IPS-20b (cell line): ENCODE data around the gene CCNA1.

Experiments used
- H3K27ac ChIP-seq: one replicate; pipeline ENCODE4 v1.5.1; 2013; ENCODE audit warnings: low read length
- H3K27me3 ChIP-seq: 2 replicates; pipeline ENCODE4 v1.6.1; 2013; ENCODE audit warnings: mild to moderate bottlenecking, low read length, inconsistent platforms; ENCODE audit not compliant: insufficient read depth
- H3K36me3 ChIP-seq: 2 replicates; pipeline ENCODE4 v1.6.1; 2013; ENCODE audit warnings: low read depth, mild to moderate bottlenecking, inconsistent platforms, low read length, moderate library complexity; ENCODE audit not compliant: insufficient read depth
- H3K4me1 ChIP-seq: 2 replicates; pipeline ENCODE4 v1.6.1; 2013; ENCODE audit warnings: mild to moderate bottlenecking, control low read depth, inconsistent platforms, low read length, moderate library complexity; ENCODE audit not compliant: insufficient read depth
- H3K4me3 ChIP-seq: 2 replicates; pipeline ENCODE4 v1.5.1; 2013; ENCODE audit warnings: mild to moderate bottlenecking, low read length, inconsistent platforms
- H3K9ac ChIP-seq: 2 replicates; pipeline ENCODE4 v1.6.1; 2013; ENCODE audit warnings: low read depth, mild to moderate bottlenecking, inconsistent platforms, low read length, moderate library complexity
- H3K9me3 ChIP-seq: 2 replicates; pipeline ENCODE4 v1.6.1; 2013; ENCODE audit warnings: mild to moderate bottlenecking, low read depth, low read length, inconsistent platforms; ENCODE audit not compliant: insufficient read depth

CCNA1 gene

DNA sequence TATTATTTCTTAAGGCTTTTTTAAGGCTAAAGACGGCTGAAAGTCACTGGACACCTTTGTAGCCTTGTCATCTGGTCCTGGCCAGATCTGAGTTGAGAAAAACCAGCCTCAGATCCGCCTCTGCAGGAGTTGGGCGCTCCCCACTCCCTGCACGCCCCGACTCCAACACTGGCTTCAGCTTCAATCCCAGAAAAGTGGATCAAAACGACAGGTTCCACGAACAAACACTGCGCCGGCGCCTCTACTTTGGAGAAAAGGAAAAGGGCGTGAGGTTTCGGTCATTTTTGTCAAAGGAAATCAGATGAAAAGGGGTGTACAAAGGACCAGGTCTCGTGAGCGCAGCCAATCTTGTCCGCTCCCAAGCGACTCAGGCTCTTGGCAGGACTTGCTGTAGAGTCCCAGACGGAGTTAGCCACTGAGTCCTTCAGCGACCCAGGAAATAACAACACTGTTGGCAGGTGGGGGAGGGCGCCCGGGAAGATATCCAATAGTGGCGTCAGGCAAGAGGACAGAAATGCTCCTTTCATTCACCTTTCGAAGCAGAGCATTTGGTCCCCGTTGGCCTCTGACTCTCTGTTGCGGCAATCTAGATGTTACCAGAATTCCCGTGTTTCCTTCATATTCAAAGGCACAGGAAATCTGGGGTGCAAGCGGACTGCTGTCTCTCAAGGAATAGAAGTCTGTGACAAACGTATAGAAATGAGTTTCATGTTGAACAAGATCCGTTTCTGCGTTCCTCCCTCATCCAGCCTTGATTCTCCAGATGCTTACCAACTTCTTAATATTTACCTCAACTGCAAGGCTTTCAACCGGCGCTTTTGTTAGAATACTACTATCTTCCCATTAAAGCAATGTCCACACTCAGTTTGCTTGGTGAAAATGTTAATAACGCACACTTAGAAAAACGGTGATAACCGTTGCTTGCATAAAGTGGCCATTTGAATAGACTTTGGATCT, 1.8 kb upstream of the CCNA1 start:
- H3K4me3 ChIP-seq: peak overlapping the region; percentile 33
- peaks cover 62% of the 10 kb centered on the region for H3K27me3 ChIP-seq
- H3K4me1 ChIP-seq: 0 out of 2 replicates have a peak, but pooled peaks cover 5% of the 10 kb centered on the region
- H3K36me3 ChIP-seq: no peaks in the 10 kb centered on the region
- H3K27ac ChIP-seq: no peak overlapping the region
- H3K9me3 ChIP-seq: no peaks in the 10 kb centered on the region
- H3K9ac ChIP-seq: no peak overlapping the region

DNA sequence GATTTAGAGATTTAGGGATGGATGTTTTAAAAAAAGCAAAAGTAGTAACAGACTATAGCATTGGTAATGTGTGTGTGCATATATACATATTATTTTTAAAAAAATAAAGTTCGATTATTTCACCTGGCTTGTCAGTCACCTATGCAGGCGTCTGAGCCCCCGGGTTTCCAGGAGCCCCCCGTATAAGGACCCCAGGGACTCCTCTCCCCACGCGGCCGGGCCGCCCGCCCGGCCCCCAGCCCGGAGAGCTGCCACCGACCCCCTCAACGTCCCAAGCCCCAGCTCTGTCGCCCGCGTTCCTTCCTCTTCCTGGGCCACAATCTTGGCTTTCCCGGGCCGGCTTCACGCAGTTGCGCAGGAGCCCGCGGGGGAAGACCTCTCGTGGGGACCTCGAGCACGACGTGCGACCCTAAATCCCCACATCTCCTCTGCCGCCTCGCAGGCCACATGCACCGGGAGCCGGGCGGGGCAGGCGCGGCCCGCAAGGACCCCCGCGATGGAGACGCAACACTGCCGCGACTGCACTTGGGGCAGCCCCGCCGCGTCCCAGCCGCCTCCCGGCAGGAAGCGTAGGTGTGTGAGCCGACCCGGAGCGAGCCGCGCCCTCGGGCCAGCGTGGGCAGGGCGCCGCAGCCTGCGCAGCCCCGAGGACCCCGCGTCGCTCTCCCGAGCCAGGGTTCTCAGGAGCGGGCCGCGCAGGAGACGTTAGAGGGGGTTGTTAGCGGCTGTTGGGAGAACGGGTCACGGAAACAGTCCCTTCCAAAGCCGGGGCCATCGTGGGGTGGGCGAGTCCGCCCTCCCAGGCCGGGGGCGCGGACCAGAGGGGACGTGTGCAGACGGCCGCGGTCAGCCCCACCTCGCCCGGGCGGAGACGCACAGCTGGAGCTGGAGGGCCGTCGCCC, 840 bp upstream of the CCNA1 start:
- Histone ChIP-seq H3K27me3 (peaks cover 64% of the 10 kb centered on the region), H3K36me3 (no peaks in the 10 kb centered on the region), H3K9ac (no peak overlapping the region), H3K4me3 (peak overlapping the region; percentile 72), H3K4me1 (0 out of 2 replicates have a peak, but pooled peaks cover 5% of the 10 kb centered on the region), H3K27ac (no peak overlapping the region), H3K9me3 (no peaks in the 10 kb centered on the region)

DNA sequence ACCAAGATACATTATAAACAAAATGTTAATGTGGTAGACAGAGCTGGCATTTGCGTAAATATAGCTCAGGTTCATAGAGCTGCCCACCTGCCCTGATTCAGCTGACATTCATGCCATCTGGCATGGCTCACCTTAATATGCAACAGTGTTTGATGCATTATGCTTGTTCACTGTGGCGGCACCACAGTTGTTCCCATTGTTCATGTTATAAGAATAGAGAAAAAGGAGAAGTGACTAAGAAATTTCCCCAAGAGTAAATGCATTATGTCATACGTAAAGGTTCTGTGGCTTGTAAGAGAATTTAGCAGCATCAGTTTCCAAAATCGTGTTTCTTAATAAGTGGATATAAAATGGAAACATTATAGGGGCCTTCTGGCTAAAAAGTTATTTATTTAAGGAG, 4.5 kb downstream of the CCNA1 start:
- no peak overlapping the region for H3K4me3 ChIP-seq
- no peak overlapping the region for H3K9ac ChIP-seq
- H3K27me3 ChIP-seq: peaks cover 41% of the 10 kb centered on the region
- 0 out of 2 replicates have a peak, but pooled peaks cover 5% of the 10 kb centered on the region for H3K4me1 ChIP-seq
- no peaks in the 10 kb centered on the region for H3K9me3 ChIP-seq
- no peaks in the 10 kb centered on the region for H3K36me3 ChIP-seq
- no peak overlapping the region for H3K27ac ChIP-seq

DNA sequence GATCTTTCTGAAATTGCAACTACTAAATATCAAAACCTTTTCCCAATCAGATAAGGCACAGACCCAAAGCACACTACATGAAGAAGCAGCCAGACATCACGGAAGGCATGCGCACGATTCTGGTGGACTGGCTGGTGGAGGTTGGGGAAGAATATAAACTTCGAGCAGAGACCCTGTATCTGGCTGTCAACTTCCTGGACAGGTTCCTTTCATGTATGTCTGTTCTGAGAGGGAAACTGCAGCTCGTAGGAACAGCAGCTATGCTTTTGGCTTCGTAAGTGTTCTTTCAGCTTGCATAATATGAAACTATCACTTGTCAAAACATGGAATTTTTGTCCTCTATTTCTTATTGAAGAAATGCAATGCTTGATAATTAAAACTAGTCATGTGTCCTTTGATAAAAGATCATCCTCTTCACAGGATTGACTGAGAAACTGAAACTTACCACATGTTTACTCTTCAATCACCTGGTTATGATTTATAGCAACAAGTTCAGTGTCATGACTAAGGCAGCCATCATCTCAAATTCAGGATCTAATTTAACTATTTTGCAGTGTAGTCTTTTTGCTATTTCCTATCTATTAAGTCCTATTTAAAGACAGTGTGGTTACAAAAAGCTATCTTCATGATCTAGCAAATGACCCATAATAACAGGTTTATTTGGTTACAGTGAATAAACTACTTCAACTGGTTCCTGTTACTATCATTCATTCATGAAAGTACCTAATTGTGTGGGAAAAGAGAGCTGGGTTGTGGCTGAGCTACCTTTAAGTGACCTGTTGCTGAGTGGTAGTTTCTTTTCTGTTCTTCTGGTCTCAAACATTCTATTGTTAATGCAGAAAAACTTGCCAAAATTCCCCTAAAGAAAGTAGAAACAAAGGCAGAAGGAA, 6.5 kb downstream of the CCNA1 start:
- H3K27ac ChIP-seq: no peak overlapping the region
- H3K4me1 ChIP-seq: no peaks in the 10 kb centered on the region
- H3K9me3 ChIP-seq: no peaks in the 10 kb centered on the region
- H3K9ac ChIP-seq: no peak overlapping the region
- H3K27me3 ChIP-seq: peaks cover 22% of the 10 kb centered on the region
- H3K36me3 ChIP-seq: no peaks in the 10 kb centered on the region
- H3K4me3 ChIP-seq: no peak overlapping the region

DNA sequence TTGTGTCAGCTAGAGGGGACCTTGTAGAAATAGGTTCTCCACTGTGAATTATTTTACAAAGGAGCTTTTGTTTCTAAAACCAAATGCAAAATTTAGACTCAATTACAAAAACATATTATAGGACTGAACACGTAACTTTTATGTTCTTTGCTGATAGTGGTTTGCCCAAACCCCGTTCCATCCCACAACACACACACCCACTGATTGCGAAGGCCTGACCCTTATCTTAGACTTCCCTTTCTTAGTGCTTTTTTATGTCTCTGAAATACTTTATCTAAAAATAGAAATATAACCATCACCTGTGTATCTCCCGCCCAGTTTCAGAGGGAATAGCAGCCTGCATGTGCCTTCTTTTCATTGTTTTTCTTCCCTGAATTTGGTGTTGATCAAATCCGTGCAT, 13.0 kb downstream of the CCNA1 start:
- Histone ChIP-seq H3K27me3 (no peaks in the 10 kb centered on the region), H3K36me3 (no peaks in the 10 kb centered on the region), H3K4me3 (no peak overlapping the region), H3K9me3 (no peaks in the 10 kb centered on the region), H3K4me1 (no peaks in the 10 kb centered on the region), H3K9ac (no peak overlapping the region), H3K27ac (no peak overlapping the region)

DNA sequence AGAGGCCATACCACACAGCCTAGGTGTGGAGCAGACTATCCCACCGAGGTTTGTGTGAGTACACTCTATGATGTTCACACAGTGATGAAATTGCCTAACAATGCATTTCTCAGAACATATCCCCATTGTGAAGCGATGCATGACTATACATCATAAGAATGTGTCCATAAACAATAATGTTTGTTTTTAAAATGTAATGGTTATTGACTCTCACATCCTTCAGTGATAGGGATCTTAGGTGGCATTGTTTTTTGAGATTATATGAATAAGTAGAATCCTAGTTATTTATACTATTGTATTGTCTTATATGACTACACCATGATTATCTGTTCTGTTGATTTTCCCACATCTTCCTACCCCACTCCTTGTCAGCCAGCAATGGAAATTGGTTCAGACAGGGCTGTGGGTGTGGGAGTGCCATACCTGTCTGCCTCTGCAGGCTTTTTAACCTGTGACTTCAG, 13.6 kb downstream of the CCNA1 start:
- H3K4me3 ChIP-seq: no peak overlapping the region
- no peaks in the 10 kb centered on the region for H3K9me3 ChIP-seq
- no peak overlapping the region for H3K27ac ChIP-seq
- no peaks in the 10 kb centered on the region for H3K27me3 ChIP-seq
- no peak overlapping the region for H3K9ac ChIP-seq
- no peaks in the 10 kb centered on the region for H3K4me1 ChIP-seq
- no peaks in the 10 kb centered on the region for H3K36me3 ChIP-seq

DNA sequence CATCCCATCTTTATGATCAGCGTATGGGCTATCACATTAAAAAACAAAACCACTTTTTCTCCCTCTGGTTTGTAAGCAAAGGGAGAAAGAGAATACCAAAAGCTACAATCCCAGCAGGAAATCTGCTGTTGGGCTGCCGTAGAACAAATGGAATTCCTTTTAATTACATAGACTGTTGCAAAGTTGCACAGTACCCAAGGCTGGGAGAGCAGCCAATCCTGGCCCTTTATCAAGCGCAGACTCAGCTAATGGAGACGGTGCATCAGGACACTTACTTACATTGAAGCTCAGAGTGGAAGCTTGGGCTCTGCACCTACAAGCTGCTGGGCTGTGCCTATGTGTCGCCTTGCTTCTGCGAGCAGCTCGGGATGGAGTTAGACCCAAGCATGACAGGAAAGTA, 15.2 kb downstream of the CCNA1 start:
- no peak overlapping the region for H3K4me3 ChIP-seq
- no peak overlapping the region for H3K27ac ChIP-seq
- no peaks in the 10 kb centered on the region for H3K9me3 ChIP-seq
- H3K4me1 ChIP-seq: no peaks in the 10 kb centered on the region
- H3K36me3 ChIP-seq: no peaks in the 10 kb centered on the region
- no peak overlapping the region for H3K9ac ChIP-seq
- H3K27me3 ChIP-seq: no peaks in the 10 kb centered on the region

DNA sequence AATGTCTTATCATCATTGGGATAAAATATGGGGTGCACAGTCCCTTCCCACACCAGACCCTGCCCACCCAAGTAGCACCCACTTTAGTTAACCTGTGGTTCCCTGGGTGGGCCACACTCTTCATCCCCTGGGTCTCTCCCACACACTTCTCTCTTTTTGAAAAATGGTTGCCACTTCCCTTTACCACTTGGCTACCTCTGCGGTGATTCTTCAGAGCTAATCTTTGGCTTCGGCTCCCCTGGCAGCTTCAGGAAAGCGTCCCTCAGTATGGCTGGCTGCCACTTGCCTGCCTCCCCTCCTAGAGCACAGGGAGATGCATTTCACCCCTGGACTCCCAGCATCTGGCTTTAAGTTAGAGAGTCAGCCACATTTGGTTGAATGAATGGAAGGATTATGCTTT, 18.2 kb downstream of the CCNA1 start:
- Histone ChIP-seq H3K4me3 (no peak overlapping the region), H3K9me3 (no peaks in the 10 kb centered on the region), H3K9ac (no peak overlapping the region), H3K4me1 (peaks cover 13% of the 10 kb centered on the region; the same call in 1 of the 2 replicates), H3K27me3 (no peaks in the 10 kb centered on the region), H3K27ac (no peak overlapping the region), H3K36me3 (no peaks in the 10 kb centered on the region)

DNA sequence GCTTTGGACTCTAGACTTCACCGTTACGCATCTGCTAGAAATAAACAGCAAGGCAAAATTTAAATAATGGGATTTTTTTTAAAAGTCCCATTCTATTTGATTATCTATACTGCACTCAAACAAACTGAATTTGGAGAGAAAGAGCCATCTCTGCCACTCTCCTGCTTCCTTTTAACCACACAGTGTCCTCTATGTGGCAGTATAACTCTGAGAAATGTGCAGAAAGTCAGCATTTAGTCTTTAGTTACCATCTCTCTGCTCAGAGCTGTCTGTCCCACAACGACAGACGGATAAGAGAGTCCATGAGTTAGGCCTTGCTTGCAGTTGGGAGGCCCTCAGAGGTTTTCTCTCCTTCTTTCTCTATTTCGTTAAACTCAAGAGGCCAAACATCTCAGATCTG, 21.2 kb downstream of the CCNA1 start:
- Histone ChIP-seq H3K4me1 (peaks cover 13% of the 10 kb centered on the region; the same call in 1 of the 2 replicates), H3K27ac (no peak overlapping the region)

DNA sequence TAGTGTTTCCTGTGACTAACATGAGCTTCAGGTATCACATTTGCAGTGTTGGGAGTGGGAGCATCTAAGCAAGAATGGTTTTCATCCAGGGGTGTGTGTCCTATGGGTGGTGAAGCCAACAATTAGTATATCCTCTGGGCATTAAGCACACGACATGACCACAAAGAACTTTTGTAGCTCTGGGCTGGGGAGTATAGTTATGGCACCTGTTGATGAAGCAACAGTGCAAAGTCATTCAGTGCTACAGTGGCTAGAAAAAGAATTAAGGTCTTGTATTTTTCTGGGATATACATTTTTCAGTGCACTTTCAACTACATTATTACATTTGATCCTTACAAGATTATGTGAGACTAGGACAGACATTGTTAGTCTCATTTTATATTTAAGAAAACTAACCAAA, 21.8 kb downstream of the CCNA1 start:
- no peak overlapping the region for H3K9ac ChIP-seq
- no peaks in the 10 kb centered on the region for H3K27me3 ChIP-seq
- H3K9me3 ChIP-seq: no peaks in the 10 kb centered on the region
- no peak overlapping the region for H3K4me3 ChIP-seq
- H3K36me3 ChIP-seq: no peaks in the 10 kb centered on the region
- H3K4me1 ChIP-seq: peaks cover 13% of the 10 kb centered on the region; the same call in 1 of the 2 replicates
- no peak overlapping the region for H3K27ac ChIP-seq

More for the DNA sequence above, 21.2 kb downstream of the CCNA1 start:
- Histone ChIP-seq H3K9ac (no peak overlapping the region), H3K27me3 (no peaks in the 10 kb centered on the region), H3K4me3 (no peak overlapping the region), H3K36me3 (no peaks in the 10 kb centered on the region), H3K9me3 (no peaks in the 10 kb centered on the region)

DNA sequence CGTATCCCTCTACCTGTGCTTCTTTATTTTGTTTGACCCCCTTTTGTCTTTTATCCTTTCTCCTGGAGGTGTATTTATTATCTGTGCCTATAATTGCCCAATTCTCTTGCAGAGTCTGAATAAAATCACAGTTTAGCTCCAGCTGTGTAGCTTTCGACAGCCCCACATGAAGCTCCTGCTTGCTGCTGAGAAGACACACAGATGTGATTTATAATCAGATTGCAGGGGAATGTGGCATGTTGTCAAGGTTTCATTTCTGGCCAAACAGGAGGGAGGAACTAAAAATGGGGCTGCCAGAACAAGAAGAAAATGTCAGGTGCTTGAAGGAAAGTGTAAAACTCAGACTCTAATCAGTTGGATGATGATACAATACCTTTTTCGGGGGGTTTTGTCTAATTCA, 22.7 kb downstream of the CCNA1 start:
- Histone ChIP-seq H3K27ac (no peak overlapping the region), H3K36me3 (no peaks in the 10 kb centered on the region), H3K27me3 (no peaks in the 10 kb centered on the region), H3K4me3 (no peak overlapping the region), H3K9me3 (no peaks in the 10 kb centered on the region), H3K9ac (no peak overlapping the region), H3K4me1 (peaks cover 13% of the 10 kb centered on the region; the same call in 1 of the 2 replicates)
